ENCODE data around the gene ANK2.
A peak's percentile ranks its signal among the peaks of the same experiment; 100 is the strongest.

The ANK2 gene

GRCh38 chr4:113094331-113094730, 44.9 kb downstream of the ANK2 start:
- DNase-seq (ENCODE audit: low read depth, low spot score): no peak

- DNase-seq (ENCODE audit: low read depth, low spot score): no peak
Observed at GRCh38 chr4:113094802-113095201, 45.3 kb downstream of the ANK2 start.

- no peak for DNase-seq (ENCODE audit: low read depth, low spot score)
Observed at GRCh38 chr4:113101669-113102068, 52.2 kb downstream of the ANK2 start.

GRCh38 chr4:113103556-113103955, 54.1 kb downstream of the ANK2 start:
- DNase-seq (ENCODE audit: low read depth, low spot score): no peak

GRCh38 chr4:113106108-113106507, 56.7 kb downstream of the ANK2 start:
- DNase-seq (ENCODE audit: low read depth, low spot score): no peak

- no peak for DNase-seq (ENCODE audit: low read depth, low spot score)
Observed at GRCh38 chr4:113109106-113109718, 59.8 kb downstream of the ANK2 start.

- DNase-seq (ENCODE audit: low read depth, low spot score): no peak
Observed at GRCh38 chr4:113112338-113112978, 63.0 kb downstream of the ANK2 start.

- DNase-seq (ENCODE audit: low read depth, low spot score): no peak
Observed at GRCh38 chr4:113113151-113113550, 63.7 kb downstream of the ANK2 start.

GRCh38 chr4:113114884-113115283, 65.4 kb downstream of the ANK2 start:
- no peak for DNase-seq (ENCODE audit: low read depth, low spot score)

- DNase-seq (ENCODE audit: low read depth, low spot score): no peak
Observed at GRCh38 chr4:113116414-113117357, 67.2 kb downstream of the ANK2 start.

- no peak for DNase-seq (ENCODE audit: low read depth, low spot score)
Observed at GRCh38 chr4:113117358-113117702, 67.9 kb downstream of the ANK2 start.

- no peak for DNase-seq (ENCODE audit: low read depth, low spot score)
Observed at GRCh38 chr4:113122066-113122465, 72.6 kb downstream of the ANK2 start.

- no peak for DNase-seq (ENCODE audit: low read depth, low spot score)
Observed at GRCh38 chr4:113125418-113125817, 76.0 kb downstream of the ANK2 start.

GRCh38 chr4:113131136-113131535, 81.7 kb downstream of the ANK2 start:
- DNase-seq (ENCODE audit: low read depth, low spot score): no peak

GRCh38 chr4:113131621-113132020, 82.2 kb downstream of the ANK2 start:
- DNase-seq (ENCODE audit: low read depth, low spot score): no peak

- peak; percentile 30 for DNase-seq (ENCODE audit: low read depth, low spot score)
Observed at GRCh38 chr4:113141901-113142346, 92.5 kb downstream of the ANK2 start.

- DNase-seq (ENCODE audit: low read depth, low spot score): no peak
Observed at GRCh38 chr4:113142351-113142750, 92.9 kb downstream of the ANK2 start.

GRCh38 chr4:113144091-113144490, 94.6 kb downstream of the ANK2 start:
- no peak for DNase-seq (ENCODE audit: low read depth, low spot score)

- DNase-seq (ENCODE audit: low read depth, low spot score): no peak
Observed at GRCh38 chr4:113145147-113145518, 95.7 kb downstream of the ANK2 start.

- no peak for DNase-seq (ENCODE audit: low read depth, low spot score)
Observed at GRCh38 chr4:113145519-113146291, 96.3 kb downstream of the ANK2 start.

GRCh38 chr4:113146876-113147358, 97.5 kb downstream of the ANK2 start:
- no peak for DNase-seq (ENCODE audit: low read depth, low spot score)

All from brain pericyte (primary cell).